Osteoblast (primary cell): ENCODE measurements around the gene ATG7. TPM values are rescaled to one million over a fixed set of nuclear protein-coding genes. Genes with fewer than 3 reads are reported as not detected.
A peak's percentile ranks its signal among the peaks of the same experiment; 100 is the strongest.
"Not testable (repeated sequence)": the region's sequence is repeated elsewhere in the genome, so short reads cannot be mapped to it uniquely, and the experiment has no call there.

ENCODE experiments used
- DNase-seq: peaks from one replicate; pipeline ENCODE4 v3.0.0; 2011; ENCODE audit warnings: low spot score, mixed read lengths; ENCODE audit not compliant: insufficient read length; ENCODE audit errors: missing footprints
- H2AFZ ChIP-seq: 2 replicates; pipeline ENCODE4 v1.6.0; 2011; ENCODE audit warnings: mild to moderate bottlenecking, low read length
- H3K27ac ChIP-seq: 2 replicates; pipeline ENCODE4 v1.5.1; 2011; ENCODE audit warnings: mild to moderate bottlenecking, low read depth, low read length, moderate library complexity
- H3K27me3 ChIP-seq: 2 replicates; pipeline ENCODE4 v1.6.0; 2012; ENCODE audit warnings: mild to moderate bottlenecking, control low read depth, inconsistent platforms, low read length, moderate library complexity; ENCODE audit not compliant: insufficient read depth
- H3K36me3 ChIP-seq: 2 replicates; pipeline ENCODE4 v1.5.1; 2011; ENCODE audit warnings: mild to moderate bottlenecking, low read length, control low read depth, moderate library complexity; ENCODE audit not compliant: insufficient read depth
- H3K4me1 ChIP-seq: 2 replicates; pipeline ENCODE4 v1.5.1; 2011; ENCODE audit warnings: mild to moderate bottlenecking, low read length, control low read depth, moderate library complexity; ENCODE audit not compliant: insufficient read depth
- H3K4me2 ChIP-seq: 2 replicates; pipeline ENCODE4 v1.6.0; 2011; ENCODE audit warnings: mild to moderate bottlenecking, low read length; ENCODE audit not compliant: insufficient read depth
- H3K4me3 ChIP-seq: fragments of 200-600 bp; sonication (generic); 3 replicates; pipeline ENCODE4 v1.5.1; 2012; ENCODE audit warnings: mild to moderate bottlenecking, low read length, inconsistent platforms; ENCODE audit not compliant: insufficient read depth
- H3K79me2 ChIP-seq: 2 replicates; pipeline ENCODE4 v1.6.0; 2012; ENCODE audit warnings: mild to moderate bottlenecking, low read length, control low read depth, inconsistent platforms; ENCODE audit not compliant: insufficient read depth
- H3K9me3 ChIP-seq: 2 replicates; pipeline ENCODE4 v1.5.1; 2011; ENCODE audit warnings: low read depth, low read length, control low read depth
- H4K20me1 ChIP-seq: 2 replicates; pipeline ENCODE4 v1.6.0; 2012; ENCODE audit warnings: mild to moderate bottlenecking, low read length, control low read depth; ENCODE audit not compliant: insufficient read depth
- total RNA-seq: library from RNA; depleted of rRNA; stranded (reverse); fragments of >200 nt; gene quantifications from 2 replicates; pipeline ENCODE4 v1.2.3, GENCODE V29; 2012
- TF ChIP-seq, protein P1 (sequence below): IDR thresholded peaks from 2 replicates; pipeline ENCODE4 v1.5.1; 2011; ENCODE audit warnings: mild to moderate bottlenecking, low read depth, low read length, moderate library complexity; ENCODE audit errors: extremely low read depth

Gene ATG7
- total RNA-seq, 1 donor = 93.4 TPM

GRCh38 chr3:11569156-11569741 is 297.1 kb downstream of the ATG7 start:
- H3K27me3 ChIP-seq = no peaks in the 10 kb centered on the region
- peaks cover 50% of the 10 kb centered on the region for H3K4me1 ChIP-seq
- DNase-seq = no peak
- peak overlapping the region; percentile 61 for H3K4me3 ChIP-seq
- H3K9me3 ChIP-seq = no peaks in the 10 kb centered on the region
- H3K27ac ChIP-seq = peak overlapping the region; percentile 100
- H2AFZ ChIP-seq = no peak overlapping the region
- peaks cover 31% of the 10 kb centered on the region for H3K36me3 ChIP-seq
- peak overlapping the region; percentile 78 for H3K4me2 ChIP-seq
- TF ChIP-seq, protein P1, sequence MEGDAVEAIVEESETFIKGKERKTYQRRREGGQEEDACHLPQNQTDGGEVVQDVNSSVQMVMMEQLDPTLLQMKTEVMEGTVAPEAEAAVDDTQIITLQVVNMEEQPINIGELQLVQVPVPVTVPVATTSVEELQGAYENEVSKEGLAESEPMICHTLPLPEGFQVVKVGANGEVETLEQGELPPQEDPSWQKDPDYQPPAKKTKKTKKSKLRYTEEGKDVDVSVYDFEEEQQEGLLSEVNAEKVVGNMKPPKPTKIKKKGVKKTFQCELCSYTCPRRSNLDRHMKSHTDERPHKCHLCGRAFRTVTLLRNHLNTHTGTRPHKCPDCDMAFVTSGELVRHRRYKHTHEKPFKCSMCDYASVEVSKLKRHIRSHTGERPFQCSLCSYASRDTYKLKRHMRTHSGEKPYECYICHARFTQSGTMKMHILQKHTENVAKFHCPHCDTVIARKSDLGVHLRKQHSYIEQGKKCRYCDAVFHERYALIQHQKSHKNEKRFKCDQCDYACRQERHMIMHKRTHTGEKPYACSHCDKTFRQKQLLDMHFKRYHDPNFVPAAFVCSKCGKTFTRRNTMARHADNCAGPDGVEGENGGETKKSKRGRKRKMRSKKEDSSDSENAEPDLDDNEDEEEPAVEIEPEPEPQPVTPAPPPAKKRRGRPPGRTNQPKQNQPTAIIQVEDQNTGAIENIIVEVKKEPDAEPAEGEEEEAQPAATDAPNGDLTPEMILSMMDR = no peak
- peaks cover 4% of the 10 kb centered on the region for H4K20me1 ChIP-seq
- peaks cover 86% of the 10 kb centered on the region for H3K79me2 ChIP-seq

DNA sequence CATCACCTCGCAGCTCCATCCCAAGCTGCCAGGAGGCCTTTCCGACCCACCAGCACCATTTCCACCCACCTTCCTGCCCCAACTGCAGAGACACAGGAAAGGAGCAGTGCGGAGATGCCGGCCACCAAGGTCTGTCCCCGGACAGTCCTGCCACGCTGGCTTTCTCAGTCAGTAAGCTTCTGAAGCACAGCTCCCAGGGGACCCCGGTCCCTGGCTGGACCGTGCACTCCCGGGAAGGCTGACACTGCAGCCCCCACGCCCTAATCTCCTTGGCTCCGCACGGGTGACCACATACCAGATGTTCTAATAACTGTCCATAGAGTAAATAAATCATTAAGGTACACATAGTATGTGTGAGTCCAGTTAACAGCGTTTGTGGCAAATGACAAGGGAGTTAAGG is 298.1 kb downstream of the ATG7 start:
- peaks cover 38% of the 10 kb centered on the region for H3K36me3 ChIP-seq
- no peaks in the 10 kb centered on the region for H3K27me3 ChIP-seq
- no peak overlapping the region for H3K4me3 ChIP-seq
- H3K9me3 ChIP-seq = no peaks in the 10 kb centered on the region
- DNase-seq = no peak
- H3K27ac ChIP-seq = peak overlapping the region; percentile 100
- peaks cover 4% of the 10 kb centered on the region for H4K20me1 ChIP-seq
- peaks cover 50% of the 10 kb centered on the region for H3K4me1 ChIP-seq
- TF ChIP-seq, protein P1 = no peak
- peak overlapping the region; percentile 39 for H3K4me2 ChIP-seq
- peaks cover 86% of the 10 kb centered on the region for H3K79me2 ChIP-seq
- no peak overlapping the region for H2AFZ ChIP-seq

- Histone ChIP-seq H3K4me2 (peak overlapping the region; percentile 39), H3K27ac (peak overlapping the region; percentile 100), H3K36me3 (peaks cover 38% of the 10 kb centered on the region), H3K4me3 (no peak overlapping the region), H2AFZ (no peak overlapping the region), H3K9me3 (no peaks in the 10 kb centered on the region), H3K27me3 (no peaks in the 10 kb centered on the region), H3K79me2 (peaks cover 86% of the 10 kb centered on the region), H4K20me1 (peaks cover 8% of the 10 kb centered on the region), H3K4me1 (peaks cover 52% of the 10 kb centered on the region)
- DNase-seq = peak; percentile 93
- TF ChIP-seq, protein P1 = no peak
Measured at GRCh38 chr3:11570789-11571495, 298.7 kb downstream of the ATG7 start.

DNA sequence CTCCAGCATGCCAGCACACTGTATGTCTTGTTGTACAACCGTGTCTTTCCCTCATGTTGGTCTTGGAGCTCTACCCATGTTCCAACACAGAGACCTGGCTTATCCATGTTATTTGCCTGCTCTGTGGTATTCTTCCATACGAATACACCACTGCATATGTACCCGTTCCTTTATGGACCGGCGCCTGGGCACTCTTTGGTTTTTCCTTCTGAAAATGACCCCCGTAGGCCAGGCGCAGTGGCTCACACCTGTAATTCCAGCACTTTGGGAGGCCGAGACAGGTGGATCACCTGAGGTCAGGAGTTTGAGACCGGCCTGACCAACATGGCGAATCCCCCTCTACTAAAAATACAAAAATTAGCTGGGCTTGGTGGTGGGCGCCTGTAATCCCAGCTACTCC is 300.5 kb downstream of the ATG7 start:
- H2AFZ ChIP-seq, H3K4me3 ChIP-seq, H3K27me3 ChIP-seq, H3K4me2 ChIP-seq, DNase-seq, H3K9me3 ChIP-seq, H3K27ac ChIP-seq: not testable (repeated sequence)
- Histone ChIP-seq H3K79me2 (peaks cover 87% of the 10 kb centered on the region), H4K20me1 (peaks cover 18% of the 10 kb centered on the region), H3K36me3 (peaks cover 26% of the 10 kb centered on the region), H3K4me1 (peaks cover 52% of the 10 kb centered on the region)
